NCI-H2029 treated with DMSO at 0.1 percent for 48 hours (cell line): Measurements from ENCODE around the gene TKTL1.
"Not testable (repeated sequence)": the region's sequence is repeated elsewhere in the genome, so short reads cannot be mapped to it uniquely, and the experiment has no call there.

Experiments used
- DNase-seq: peaks from one replicate; lab custom pipeline; 2025; lab: John Stamatoyannopoulos, UW

The TKTL1 gene

GRCh38 chrX:154295664-154296310 lies at the start of gene TKTL1:
Gene TKTL1, plus strand, starts transcription at chrX:154295795. Its CDS starts 65 bp downstream, at chrX:154295860.
- DNase-seq, result no peak

GRCh38 chrX:154247377-154248045 lies 48.1 kb upstream of the TKTL1 start:
- DNase-seq, result not testable (repeated sequence)

DNA sequence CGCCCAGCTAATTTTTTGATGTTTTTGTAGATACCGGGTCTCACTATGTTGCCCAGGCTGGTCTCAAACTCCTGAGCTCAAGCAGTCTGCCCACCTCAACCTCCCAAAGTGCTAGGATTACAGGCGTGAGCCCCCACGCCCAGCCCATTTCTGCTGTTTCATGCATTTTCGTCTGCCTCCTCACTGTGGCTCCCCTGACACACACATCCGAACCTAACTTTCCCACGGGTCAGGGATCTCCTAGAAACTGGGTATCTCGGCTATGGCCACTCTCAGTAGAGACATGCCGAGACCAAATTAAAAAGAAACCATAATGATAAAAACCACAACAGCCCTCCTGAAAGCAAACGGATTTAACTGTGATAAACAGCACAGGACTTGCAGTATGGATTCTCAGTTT lies 47.5 kb upstream of the TKTL1 start:
- DNase-seq, result not testable (repeated sequence)

- not testable (repeated sequence) for DNase-seq
These were observed 38.3 kb upstream of the TKTL1 start, which contains the start of gene OPN1MW3 for GRCh38 chrX:154257282-154257681. Gene OPN1MW3, plus strand, starts transcription at chrX:154257582. Its CDS starts 38 bp downstream, at chrX:154257620.

GRCh38 chrX:154258711-154259110 lies 36.9 kb upstream of the TKTL1 start:
- DNase-seq, result not testable (repeated sequence)

- DNase-seq, result not testable (repeated sequence)
These were observed 32.5 kb upstream of the TKTL1 start for GRCh38 chrX:154263072-154263471.

DNA sequence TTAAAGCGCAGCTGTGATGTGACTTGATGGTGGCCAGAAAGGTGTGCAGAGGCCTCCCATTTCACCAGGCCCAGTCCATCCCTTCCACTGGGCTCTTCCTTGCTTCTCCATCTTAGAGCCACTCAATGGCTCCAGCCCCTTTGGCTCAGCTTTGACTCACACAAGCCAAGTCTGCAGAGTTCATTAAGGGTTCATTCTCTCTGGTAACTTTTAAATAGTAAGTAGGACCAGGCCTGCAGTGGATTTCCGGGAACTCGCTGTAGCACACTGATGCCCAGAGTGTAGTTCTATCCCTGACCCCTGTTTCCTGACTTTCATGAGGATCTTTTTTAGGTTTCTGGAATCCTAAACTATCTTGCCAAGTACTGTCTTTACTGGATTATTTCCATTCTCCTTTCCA lies 26.4 kb upstream of the TKTL1 start:
- DNase-seq, result not testable (repeated sequence)

DNA sequence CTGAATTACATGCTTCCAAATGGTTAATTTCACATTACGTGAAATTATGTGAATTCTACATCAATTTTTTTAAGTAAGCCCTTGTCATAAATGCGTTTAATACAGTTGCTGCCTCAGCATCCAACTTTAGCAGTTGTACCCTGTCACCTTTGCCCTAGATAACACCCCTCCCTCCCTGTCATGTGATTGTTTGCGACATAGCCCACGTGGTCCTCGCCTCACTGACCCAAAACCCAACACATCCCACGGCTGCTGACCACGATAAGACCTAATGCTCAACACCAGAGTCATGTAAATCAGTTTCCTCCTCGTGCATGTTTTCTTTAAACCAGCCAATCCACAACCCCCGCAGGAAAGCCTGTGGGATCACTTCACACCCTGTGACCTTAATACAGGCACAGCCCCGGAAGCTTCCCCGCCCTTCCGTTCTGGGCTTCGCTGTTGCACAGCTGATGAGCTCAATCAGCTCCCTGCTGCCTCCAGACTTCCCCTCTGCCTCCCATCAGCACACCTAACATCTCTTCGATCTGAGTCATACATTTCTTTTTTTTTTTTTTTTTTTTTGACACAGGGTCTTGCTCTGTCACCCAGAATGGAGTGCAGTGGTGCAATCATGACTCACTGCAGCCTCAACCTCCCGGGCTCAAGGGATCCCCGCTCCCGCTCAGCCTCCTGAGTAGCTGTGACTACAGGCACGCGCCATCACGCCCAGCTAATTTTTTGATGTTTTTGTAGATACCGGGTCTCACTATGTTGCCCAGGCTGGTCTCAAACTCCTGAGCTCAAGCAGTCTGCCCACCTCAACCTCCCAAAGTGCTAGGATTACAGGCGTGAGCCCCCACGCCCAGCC lies 10.9 kb upstream of the TKTL1 start:
- DNase-seq, result not testable (repeated sequence)

- not testable (repeated sequence) for DNase-seq
These were observed 9.2 kb upstream of the TKTL1 start for GRCh38 chrX:154286406-154286805.

- no peak for DNase-seq
These were observed 612 bp upstream of the TKTL1 start, which contains the start of gene TEX28 for GRCh38 chrX:154294791-154295574. Gene TEX28, minus strand, starts transcription at chrX:154295124. Its CDS starts 3,007 bp downstream, at chrX:154292117.

DNA sequence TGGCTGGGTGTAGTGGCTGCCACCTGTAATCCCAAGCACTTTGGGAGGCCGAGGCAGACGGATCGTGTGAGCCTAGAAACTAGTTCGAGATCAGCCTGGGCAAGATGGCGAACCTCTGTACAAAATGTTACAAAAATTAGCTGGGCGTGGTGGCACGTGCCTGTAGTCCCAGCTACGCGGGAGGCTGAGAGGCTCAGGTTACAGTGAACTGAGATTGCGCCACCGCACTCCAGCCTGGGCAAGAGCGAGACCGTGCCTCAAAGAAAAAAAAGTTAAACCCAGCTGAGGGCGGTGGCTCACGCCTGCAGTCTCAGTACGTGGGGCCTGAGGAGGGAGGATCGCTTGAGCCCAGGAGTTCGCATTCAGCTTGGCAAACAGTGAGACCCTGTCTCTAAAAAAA lies 1.1 kb downstream of the TKTL1 start:
- no peak for DNase-seq

DNA sequence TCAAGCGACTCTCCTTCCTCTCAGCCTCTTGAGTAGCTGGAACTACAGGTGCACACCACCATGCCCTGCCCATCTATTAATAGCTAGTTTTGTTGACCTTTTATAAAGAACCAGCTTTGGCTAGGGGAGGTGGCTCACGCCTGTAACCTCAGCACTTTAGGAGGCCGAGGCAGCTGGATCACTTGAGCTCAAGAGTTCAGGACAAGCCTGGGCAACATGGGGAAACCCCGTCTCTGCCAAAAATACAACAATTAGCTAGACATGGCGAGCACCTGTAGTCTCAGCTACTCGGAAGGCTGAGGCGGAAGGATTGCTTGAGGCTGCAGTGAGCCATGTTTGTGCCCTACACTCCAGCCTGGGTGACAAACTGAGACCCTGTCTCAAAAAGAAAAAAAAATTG lies 2.7 kb downstream of the TKTL1 start:
- no peak for DNase-seq

- no peak for DNase-seq
These were observed 5.2 kb downstream of the TKTL1 start for GRCh38 chrX:154300816-154301215.

DNA sequence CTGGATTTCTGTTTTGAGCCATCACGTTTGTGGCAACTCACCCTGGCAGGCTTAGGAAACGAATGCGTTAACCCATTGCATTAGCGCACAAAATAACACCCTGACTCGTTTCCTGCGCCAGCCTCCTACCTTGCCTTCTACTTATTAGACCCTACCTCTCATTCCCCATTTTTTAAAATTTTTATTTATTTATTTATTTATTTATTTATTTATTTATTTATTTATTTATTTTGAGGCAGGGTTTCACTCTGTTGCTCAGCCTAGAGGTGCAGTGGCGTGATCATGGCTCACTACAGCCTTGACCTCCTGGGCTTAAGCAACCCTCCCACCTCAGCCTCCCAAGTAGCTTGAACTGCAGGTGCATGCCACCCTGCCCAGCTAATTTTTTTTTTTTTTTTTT lies 7.4 kb downstream of the TKTL1 start:
- DNase-seq, result not testable (repeated sequence)

GRCh38 chrX:154303476-154303875 lies 7.9 kb downstream of the TKTL1 start:
- no peak for DNase-seq

DNA sequence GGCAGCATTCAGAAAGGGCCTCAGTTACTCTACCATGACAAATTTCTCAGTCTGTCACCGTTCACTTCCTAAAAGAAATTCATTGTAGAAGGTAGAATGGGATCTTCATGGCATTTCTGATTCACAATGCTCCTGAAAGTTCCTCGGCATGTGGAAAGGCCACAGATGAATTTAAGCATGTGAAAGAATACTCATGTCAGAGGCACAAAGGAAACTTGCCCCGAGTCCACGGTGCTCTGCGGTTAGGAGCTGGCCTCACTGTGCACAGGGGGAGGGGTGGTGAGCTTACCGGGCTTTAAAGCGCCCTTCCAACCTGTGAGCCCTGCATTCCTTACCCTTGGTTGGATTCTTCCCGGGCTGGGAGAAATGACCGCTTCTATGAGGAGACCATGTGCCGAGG lies 9.3 kb downstream of the TKTL1 start:
- no peak for DNase-seq

DNA sequence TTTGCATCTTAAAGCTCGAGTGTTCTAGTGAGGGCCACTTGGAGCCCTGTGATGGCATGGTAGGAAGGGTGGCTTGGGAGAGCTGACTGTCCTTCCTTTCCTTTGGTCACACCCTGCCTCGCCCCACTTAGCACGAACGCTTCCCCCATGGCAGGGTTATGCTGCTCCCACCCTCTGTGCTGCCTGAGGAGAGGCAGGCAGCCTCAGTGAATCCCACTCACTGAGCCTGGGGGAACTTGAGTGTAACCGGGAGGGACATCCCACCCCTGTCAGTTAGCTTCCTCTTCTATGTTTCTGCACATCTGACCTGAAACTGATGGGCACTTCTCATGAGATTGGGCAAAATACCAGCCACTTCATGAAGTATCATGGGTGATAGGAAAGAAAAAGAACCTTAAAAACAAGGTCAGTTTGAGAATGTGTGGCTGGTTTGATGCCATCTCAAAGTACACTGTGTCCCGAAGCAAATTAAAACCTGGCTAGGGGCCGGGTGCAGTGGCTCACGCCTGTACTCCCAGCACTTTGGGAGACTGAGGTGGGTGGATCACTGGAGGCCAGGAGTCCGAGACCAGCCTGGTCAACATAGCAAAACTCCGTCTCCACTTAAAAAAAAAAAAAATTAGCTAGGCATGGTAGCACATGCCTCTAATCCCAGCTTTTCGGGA lies 10.1 kb downstream of the TKTL1 start:
- DNase-seq, result no peak

DNA sequence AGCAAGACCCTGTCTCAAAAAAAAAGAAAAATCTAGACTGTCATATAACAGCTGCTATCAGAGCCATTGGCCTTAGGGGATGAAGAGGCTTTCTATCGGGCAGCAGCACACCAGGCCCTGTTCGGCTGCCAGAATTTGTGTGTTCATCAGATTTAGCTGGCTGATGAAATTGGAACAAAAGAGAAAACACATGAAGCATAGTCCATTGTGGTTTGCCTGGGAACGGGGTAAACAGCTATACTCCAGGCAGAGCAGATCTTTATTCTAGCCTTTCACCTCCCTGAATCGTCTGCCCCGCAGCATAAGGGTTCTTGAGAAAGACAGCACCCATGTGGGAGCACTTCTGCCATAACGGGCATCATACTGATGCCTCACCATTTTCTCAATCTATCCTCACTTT lies 11.6 kb downstream of the TKTL1 start:
- DNase-seq, result no peak

GRCh38 chrX:154308108-154308946 lies 12.7 kb downstream of the TKTL1 start:
- DNase-seq, result no peak
